ENCODE results near the gene WDR6. TPM values are rescaled to one million over a fixed set of nuclear protein-coding genes. Genes with fewer than 3 reads are reported as not detected.
"Not testable (repeated sequence)": the region's sequence is repeated elsewhere in the genome, so short reads cannot be mapped to it uniquely, and the experiment has no call there.

Gene WDR6
- total RNA-seq, 1 experiment from 2014 or later: 159 TPM

DNA sequence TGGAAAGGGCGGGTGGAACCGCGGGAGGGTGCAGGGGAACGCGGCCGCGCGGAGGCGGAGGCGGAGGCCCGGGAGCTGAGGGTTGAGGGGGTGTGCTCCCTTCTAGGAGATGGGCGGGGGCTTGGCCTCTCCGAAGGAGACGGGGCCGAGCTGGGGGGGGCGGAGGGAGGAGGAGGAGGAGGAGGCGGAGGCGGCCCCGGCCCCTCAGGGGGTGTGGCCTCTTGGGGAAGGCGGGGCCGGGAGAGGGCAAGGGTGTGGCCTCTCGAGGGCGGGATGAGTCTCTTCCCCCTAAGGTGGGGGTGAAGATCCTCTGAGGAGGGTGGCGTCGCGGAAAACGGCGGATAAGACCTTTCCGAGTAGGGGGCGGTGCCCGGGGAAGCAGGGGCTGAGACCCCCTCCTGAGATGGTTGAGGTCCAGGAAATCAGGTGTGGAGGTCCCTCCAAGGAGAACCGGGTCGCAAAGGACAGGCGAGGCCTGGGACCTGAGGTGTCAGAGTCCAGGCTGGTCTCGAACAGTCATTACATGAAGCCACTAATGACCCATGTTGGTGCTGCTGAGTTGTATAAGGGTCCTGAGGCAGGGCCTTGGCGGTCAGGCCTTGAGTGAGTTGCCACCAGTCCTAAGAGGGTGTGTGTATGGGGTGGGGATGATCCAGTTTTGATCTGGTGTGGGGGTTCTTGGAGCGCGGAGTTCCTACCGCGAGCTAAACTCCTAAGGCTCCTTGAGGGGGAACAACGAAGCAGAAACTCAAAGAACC, 759 bp downstream of the WDR6 start:
- POLR2A ChIA-PET (ENCODE audit: unreplicated experiment): interaction anchor here (0.5 to 1.6 kb wide), 9 partner anchors 8 to 451 kb away, joined by 3 to 22 read pairs (median 8); partner anchors contain the start of genes NDUFAF3 and QRICH1

GRCh38 chr3:49008627-49009026, 1.4 kb downstream of the WDR6 start:
- Histone ChIP-seq H3K79me2 (ENCODE audit: low read depth) (peaks cover 27% of the 10 kb centered on the region), H3K4me2 (peak overlapping the region; percentile 84), H4K20me1 (ENCODE audit: insufficient read depth) (peaks cover 29% of the 10 kb centered on the region)
- not testable (repeated sequence) for H2AFZ ChIP-seq; H3K9me2 ChIP-seq (ENCODE audit: insufficient read depth); H3K27me3 ChIP-seq (ENCODE audit: insufficient read depth, low read depth); H3K9me3 ChIP-seq (ENCODE audit: insufficient read depth, low read depth); H3K27ac ChIP-seq; DNase-seq; H3K4me3 ChIP-seq; H3F3A ChIP-seq (ENCODE audit: insufficient read depth, low read depth); H3K36me3 ChIP-seq (ENCODE audit: low read depth); H3K4me1 ChIP-seq (replicated peaks; ENCODE audit: insufficient read depth)
- POLR2A ChIA-PET (ENCODE audit: unreplicated experiment): interaction anchor here (0.7 kb wide), 1 partner anchor 21 kb away, joined by 8 read pairs; no protein-coding TSS in a partner anchor
- intact Hi-C loops (cut with micrococcal nuclease; ENCODE audit: unreplicated experiment): loop anchor here (10.0 kb wide), 1 partner anchor 564 kb away; the partner anchor contains the start of genes ATRIP, CCDC51 and TMA7
- TSS peak; percentile 36 for BruUV-seq (replicated peaks)
- CTCF ChIA-PET: interaction anchor here (0.7 to 1.0 kb wide), 2 partner anchors 9 to 21 kb away, joined by 3 to 8 read pairs; no protein-coding TSS in a partner anchor

More for the DNA sequence above, 759 bp downstream of the WDR6 start:
- peak; percentile 63 to 90 for DNase-seq
- Histone ChIP-seq H3K27ac (peak overlapping the region; percentile 87), H3K79me2 (ENCODE audit: low read depth) (peaks cover 27% of the 10 kb centered on the region), H3K4me3 (peak overlapping the region; percentile 81; the same call in 1 of the 2 replicates), H2AFZ (peak overlapping the region; percentile 79), H3K36me3 (ENCODE audit: low read depth) (no peaks in the 10 kb centered on the region), H4K20me1 (ENCODE audit: insufficient read depth) (peaks cover 29% of the 10 kb centered on the region), H3K9me3 (ENCODE audit: insufficient read depth, low read depth) (no peaks in the 10 kb centered on the region), H3F3A (ENCODE audit: insufficient read depth, low read depth) (peaks cover 5% of the 10 kb centered on the region; the same call in 1 of the 2 replicates), H3K4me1 (replicated peaks; ENCODE audit: insufficient read depth) (peaks cover 9% of the 10 kb centered on the region; the same call in 1 of the 2 replicates), H3K27me3 (ENCODE audit: insufficient read depth, low read depth) (no peaks in the 10 kb centered on the region), H3K9me2 (ENCODE audit: insufficient read depth) (no peaks in the 10 kb centered on the region), H3K4me2 (peak overlapping the region; percentile 84)
- intact Hi-C loops (cut with micrococcal nuclease; ENCODE audit: unreplicated experiment): loop anchor here (1.0 to 10.0 kb wide), 2 partner anchors 86 to 563 kb away; partner anchors contain the start of genes ATRIP, CCDC51, QRICH1 and TMA7
- BruUV-seq (replicated peaks): no TSS peak
- CTCF ChIA-PET: interaction anchor here (0.9 to 1.4 kb wide), 2 partner anchors 19 to 86 kb away, joined by 4 to 17 read pairs; partner anchors contain the start of genes P4HTM and QRICH1
- TF ChIP-seq EZH2 (IDR thresholded peaks at IDR 0.05; ENCODE audit: low read depth): no peak
- TF ChIP-seq, protein P1, sequence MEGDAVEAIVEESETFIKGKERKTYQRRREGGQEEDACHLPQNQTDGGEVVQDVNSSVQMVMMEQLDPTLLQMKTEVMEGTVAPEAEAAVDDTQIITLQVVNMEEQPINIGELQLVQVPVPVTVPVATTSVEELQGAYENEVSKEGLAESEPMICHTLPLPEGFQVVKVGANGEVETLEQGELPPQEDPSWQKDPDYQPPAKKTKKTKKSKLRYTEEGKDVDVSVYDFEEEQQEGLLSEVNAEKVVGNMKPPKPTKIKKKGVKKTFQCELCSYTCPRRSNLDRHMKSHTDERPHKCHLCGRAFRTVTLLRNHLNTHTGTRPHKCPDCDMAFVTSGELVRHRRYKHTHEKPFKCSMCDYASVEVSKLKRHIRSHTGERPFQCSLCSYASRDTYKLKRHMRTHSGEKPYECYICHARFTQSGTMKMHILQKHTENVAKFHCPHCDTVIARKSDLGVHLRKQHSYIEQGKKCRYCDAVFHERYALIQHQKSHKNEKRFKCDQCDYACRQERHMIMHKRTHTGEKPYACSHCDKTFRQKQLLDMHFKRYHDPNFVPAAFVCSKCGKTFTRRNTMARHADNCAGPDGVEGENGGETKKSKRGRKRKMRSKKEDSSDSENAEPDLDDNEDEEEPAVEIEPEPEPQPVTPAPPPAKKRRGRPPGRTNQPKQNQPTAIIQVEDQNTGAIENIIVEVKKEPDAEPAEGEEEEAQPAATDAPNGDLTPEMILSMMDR (conservative IDR thresholded peaks at IDR 0.05): no peak

DNA sequence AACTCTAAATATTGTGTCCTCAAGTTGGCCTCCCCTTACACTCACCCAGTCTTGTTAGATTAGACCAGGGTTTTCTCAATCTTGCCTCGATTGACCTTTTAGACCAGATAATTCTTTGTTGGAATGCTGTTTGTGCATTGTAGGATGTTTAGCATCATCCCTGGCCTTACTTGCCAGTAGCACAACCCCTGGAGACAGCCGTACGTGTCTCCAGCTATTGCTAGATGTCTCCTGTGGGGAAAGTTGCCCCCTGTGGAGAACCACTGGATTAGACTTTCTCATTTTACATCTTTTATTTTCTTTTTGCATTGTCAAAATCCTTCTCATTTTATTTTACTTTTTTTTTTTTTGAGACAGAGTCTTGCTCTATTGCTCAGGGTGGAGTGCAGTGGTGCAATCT, 2.2 kb downstream of the WDR6 start:
- no TSS peak for BruUV-seq (replicated peaks)
- TF ChIP-seq, protein P1 (conservative IDR thresholded peaks at IDR 0.05): no peak
- no peak for TF ChIP-seq EZH2 (IDR thresholded peaks at IDR 0.05; ENCODE audit: low read depth)
- intact Hi-C loops (cut with micrococcal nuclease; ENCODE audit: unreplicated experiment): loop anchor here (10.0 kb wide), 1 partner anchor 565 kb away; the partner anchor contains the start of genes ATRIP, CCDC51 and TMA7
- Histone ChIP-seq H3K36me3 (ENCODE audit: low read depth) (no peaks in the 10 kb centered on the region), H3K27ac (no peak overlapping the region), H4K20me1 (ENCODE audit: insufficient read depth) (peaks cover 29% of the 10 kb centered on the region), H3K9me2 (ENCODE audit: insufficient read depth) (no peaks in the 10 kb centered on the region), H3K4me3 (no peak overlapping the region), H2AFZ (no peak overlapping the region), H3K4me2 (no peak overlapping the region), H3K4me1 (replicated peaks; ENCODE audit: insufficient read depth) (peaks cover 9% of the 10 kb centered on the region; the same call in 1 of the 2 replicates), H3K79me2 (ENCODE audit: low read depth) (peaks cover 27% of the 10 kb centered on the region), H3K9me3 (ENCODE audit: insufficient read depth, low read depth) (no peaks in the 10 kb centered on the region), H3K27me3 (ENCODE audit: insufficient read depth, low read depth) (no peaks in the 10 kb centered on the region), H3F3A (ENCODE audit: insufficient read depth, low read depth) (peaks cover 5% of the 10 kb centered on the region; the same call in 1 of the 2 replicates)
- ChIA-PET CTCF (interaction anchor here (0.7 to 1.0 kb wide), 3 partner anchors 8 to 270 kb away, joined by 3 to 8 read pairs (median 3); no protein-coding TSS in a partner anchor), POLR2A (ENCODE audit: unreplicated experiment) (interaction anchor here (0.7 kb wide), 2 partner anchors 20 to 22 kb away, joined by 4 to 8 read pairs; no protein-coding TSS in a partner anchor)
- no peak for DNase-seq

All from PC-9 (cell line).